Body of pancreas (tissue), 4 donors: ENCODE measurements around the gene ATP2B2. TPM values are rescaled to one million over a fixed set of nuclear protein-coding genes. Genes with fewer than 3 reads are reported as not detected.

ENCODE experiments used
- ATAC-seq: fragments of 150-250 bp; one replicate; pipeline ENCODE4 v1.9.1; 2016
- DNase-seq, 4 donors: peaks; one replicate each; pipeline ENCODE4 v3.0.0-alpha.2; 2019
- H3K27ac ChIP-seq, 4 donors: fragments of 200-600 bp; sonication (generic); 1 replicate in 3 of 4; 2 replicates in 1 of 4; pipeline versions ENCODE4 v1.5.1 to v1.6.1; 2016 to 2019; ENCODE audit warnings: mild to moderate bottlenecking in 1 of 4, mixed read lengths in 1 of 4, moderate library complexity in 1 of 4
- H3K27me3 ChIP-seq, 2 donors: fragments of 200-600 bp; sonication (generic); one replicate each; pipeline ENCODE4 v1.6.0; 2016; ENCODE audit warnings: mild to moderate bottlenecking in 1 of 2
- H3K36me3 ChIP-seq, 2 donors: fragments of 200-600 bp; sonication (generic); replicated peaks in 1 of 2; 2 replicates each; pipeline ENCODE4 v1.5.1; 2016; ENCODE audit warnings: low read depth in 2 of 2; ENCODE audit not compliant: insufficient read depth in 1 of 2
- H3K4me1 ChIP-seq: fragments of 200-600 bp; sonication (generic); one replicate; pipeline ENCODE4 v1.6.0; 2016
- H3K4me3 ChIP-seq, 2 donors: fragments of 200-600 bp; sonication (generic); 1 replicate in 1 of 2; 2 replicates in 1 of 2; pipeline ENCODE4 v1.5.1; 2016 to 2019
- H3K9me3 ChIP-seq, 3 donors: fragments of 200-600 bp; sonication (generic); 1 replicate in 2 of 3; 2 replicates in 1 of 3; pipeline ENCODE4 v1.5.1; 2016
- CTCF ChIP-seq, 7 experiments: fragments of 450-650 bp in 4 of 7; fragments of 200-600 bp in 3 of 7; sonication (generic) in 3 of 7; IDR thresholded peaks; one replicate each; pipeline ENCODE4 v1.5.1; 2016 to 2019; ENCODE audit warnings: antibody characterized with exemption in 7 of 7
- POLR2A ChIP-seq, 3 donors: fragments of 450-650 bp; IDR thresholded peaks; one replicate each; pipeline ENCODE4 v1.6.1; 2016; ENCODE audit warnings: antibody characterized with exemption in 3 of 3, mild to moderate bottlenecking in 2 of 3
- WGBS, 2 donors: methylation state at CpG; one replicate each; pipeline ENCODE4 v1.1.5; 2017; 5-methylcytosine and 5-hydroxymethylcytosine counted together
- intact Hi-C: fragments of 100-400 bp; cut with DNase I; formaldehyde crosslinking; loops from one replicate; pipeline ENCODE4 v1.15.1; 2023
- total RNA-seq, 2 donors: library from RNA; depleted of rRNA; stranded (reverse); fragments of >200 nt; gene quantifications; one replicate each; pipeline ENCODE4 v1.1.0, GENCODE V29; 2016

ATP2B2 gene
- total RNA-seq, 2 donors from 2014 or later = 0.52 TPM; not detected in 1

- ATAC-seq (no peak), DNase-seq (no peak)
- TF ChIP-seq CTCF (IDR thresholded peaks at IDR 0.05) (no peak), POLR2A (IDR thresholded peaks at IDR 0.05) (no peak)
- Histone ChIP-seq H3K9me3 (no peaks in the 10 kb centered on the region), H3K4me3 (no peak overlapping the region), H3K36me3 (no peaks in the 10 kb centered on the region), H3K4me1 (no peaks in the 10 kb centered on the region), H3K27ac (no peak overlapping the region), H3K27me3 (peaks cover 0 to 4% of the 10 kb centered on the region in 2 donors)
- intact Hi-C loops = no loop called here
- 74 to 77% methylated on average over 18 to 20 of the region's 20 CpGs for WGBS, 2 donors
Observed at GRCh38 chr3:10332481-10333348, 172.7 kb downstream of the ATP2B2 start.

- no peak overlapping the region for H3K27ac ChIP-seq
- H3K4me1 ChIP-seq = no peaks in the 10 kb centered on the region
- 63 to 67% methylated on average over 8 of the region's 8 CpGs for WGBS, 2 donors
- TF ChIP-seq CTCF (IDR thresholded peaks at IDR 0.05) (no peak), POLR2A (IDR thresholded peaks at IDR 0.05) (no peak)
- intact Hi-C loops = no loop called here
- no peaks in the 10 kb centered on the region for H3K9me3 ChIP-seq
- no peak for DNase-seq
- H3K4me3 ChIP-seq = no peak overlapping the region
- no peaks in the 10 kb centered on the region for H3K36me3 ChIP-seq
- ATAC-seq = no peak
- peaks cover 0 to 4% of the 10 kb centered on the region in 2 donors for H3K27me3 ChIP-seq
Observed at GRCh38 chr3:10331320-10331719, 174.1 kb downstream of the ATP2B2 start.

DNA sequence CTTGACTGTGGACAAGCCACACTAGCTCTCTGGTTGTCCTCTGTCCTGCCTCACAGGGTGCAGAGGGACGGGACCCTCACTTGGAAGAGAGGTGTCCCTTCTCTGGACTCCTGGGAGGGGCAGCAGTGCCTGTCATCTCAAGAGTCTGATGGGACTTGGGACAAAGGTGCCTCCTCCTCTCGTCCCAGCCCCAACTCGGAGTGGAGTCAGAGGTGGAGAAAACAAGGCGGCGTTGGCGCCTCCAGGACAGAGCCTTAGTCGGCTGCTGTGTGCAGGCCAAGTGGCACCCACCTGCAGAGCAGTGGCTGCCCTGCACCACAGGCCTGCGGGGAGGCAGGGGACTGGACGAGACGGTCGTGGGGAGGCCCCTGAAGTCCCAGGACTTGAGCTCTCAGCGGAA lies 175.1 kb downstream of the ATP2B2 start:
- Histone ChIP-seq H3K4me1 (no peaks in the 10 kb centered on the region), H3K27me3 (peaks cover 0 to 4% of the 10 kb centered on the region in 2 donors), H3K9me3 (no peaks in the 10 kb centered on the region), H3K4me3 (no peak overlapping the region), H3K36me3 (no peaks in the 10 kb centered on the region), H3K27ac (no peak overlapping the region)
- TF ChIP-seq CTCF (IDR thresholded peaks at IDR 0.05) = no peak
- TF ChIP-seq POLR2A (IDR thresholded peaks at IDR 0.05) = no peak
- intact Hi-C loops = no loop called here
- 53 to 58% methylated on average over 11 to 12 of the region's 12 CpGs for WGBS, 2 donors
- ATAC-seq = no peak
- DNase-seq = no peak

- TF ChIP-seq POLR2A (IDR thresholded peaks at IDR 0.05) (no peak), CTCF (IDR thresholded peaks at IDR 0.05) (no peak)
- ATAC-seq (no peak), DNase-seq (no peak)
- H3K4me3 ChIP-seq = no peak overlapping the region
- intact Hi-C loops = no loop called here
- no peak overlapping the region for H3K27ac ChIP-seq
- H3K36me3 ChIP-seq = no peaks in the 10 kb centered on the region
- no peaks in the 10 kb centered on the region for H3K9me3 ChIP-seq
- no peaks in the 10 kb centered on the region for H3K4me1 ChIP-seq
- peaks cover 0 to 4% of the 10 kb centered on the region in 2 donors for H3K27me3 ChIP-seq
- WGBS, 2 donors = 48 to 64% methylated on average over 12 to 14 of the region's 14 CpGs
Observed at GRCh38 chr3:10329495-10330015, 175.8 kb downstream of the ATP2B2 start.
